Activated CD4-positive, alpha-beta T cell treated with anti-CD3 and anti-CD28 coated beads, Interleukin-2, Interleukin-4, amounts not matched to agents 100 ng/mL and 50 ng/mL, durations not matched to agents 16 hours and 8 hours (primary cell): ENCODE results near the gene AXIN1.
"Not testable (repeated sequence)": the region's sequence is repeated elsewhere in the genome, so short reads cannot be mapped to it uniquely, and the experiment has no call there.

ENCODE experiments used
- DNase-seq: peaks from one replicate; pipeline ENCODE4 v3.0.0-alpha.2; 2020; ENCODE audit warnings: low spot score

AXIN1 gene, protein sequence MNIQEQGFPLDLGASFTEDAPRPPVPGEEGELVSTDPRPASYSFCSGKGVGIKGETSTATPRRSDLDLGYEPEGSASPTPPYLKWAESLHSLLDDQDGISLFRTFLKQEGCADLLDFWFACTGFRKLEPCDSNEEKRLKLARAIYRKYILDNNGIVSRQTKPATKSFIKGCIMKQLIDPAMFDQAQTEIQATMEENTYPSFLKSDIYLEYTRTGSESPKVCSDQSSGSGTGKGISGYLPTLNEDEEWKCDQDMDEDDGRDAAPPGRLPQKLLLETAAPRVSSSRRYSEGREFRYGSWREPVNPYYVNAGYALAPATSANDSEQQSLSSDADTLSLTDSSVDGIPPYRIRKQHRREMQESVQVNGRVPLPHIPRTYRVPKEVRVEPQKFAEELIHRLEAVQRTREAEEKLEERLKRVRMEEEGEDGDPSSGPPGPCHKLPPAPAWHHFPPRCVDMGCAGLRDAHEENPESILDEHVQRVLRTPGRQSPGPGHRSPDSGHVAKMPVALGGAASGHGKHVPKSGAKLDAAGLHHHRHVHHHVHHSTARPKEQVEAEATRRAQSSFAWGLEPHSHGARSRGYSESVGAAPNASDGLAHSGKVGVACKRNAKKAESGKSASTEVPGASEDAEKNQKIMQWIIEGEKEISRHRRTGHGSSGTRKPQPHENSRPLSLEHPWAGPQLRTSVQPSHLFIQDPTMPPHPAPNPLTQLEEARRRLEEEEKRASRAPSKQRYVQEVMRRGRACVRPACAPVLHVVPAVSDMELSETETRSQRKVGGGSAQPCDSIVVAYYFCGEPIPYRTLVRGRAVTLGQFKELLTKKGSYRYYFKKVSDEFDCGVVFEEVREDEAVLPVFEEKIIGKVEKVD

DNA sequence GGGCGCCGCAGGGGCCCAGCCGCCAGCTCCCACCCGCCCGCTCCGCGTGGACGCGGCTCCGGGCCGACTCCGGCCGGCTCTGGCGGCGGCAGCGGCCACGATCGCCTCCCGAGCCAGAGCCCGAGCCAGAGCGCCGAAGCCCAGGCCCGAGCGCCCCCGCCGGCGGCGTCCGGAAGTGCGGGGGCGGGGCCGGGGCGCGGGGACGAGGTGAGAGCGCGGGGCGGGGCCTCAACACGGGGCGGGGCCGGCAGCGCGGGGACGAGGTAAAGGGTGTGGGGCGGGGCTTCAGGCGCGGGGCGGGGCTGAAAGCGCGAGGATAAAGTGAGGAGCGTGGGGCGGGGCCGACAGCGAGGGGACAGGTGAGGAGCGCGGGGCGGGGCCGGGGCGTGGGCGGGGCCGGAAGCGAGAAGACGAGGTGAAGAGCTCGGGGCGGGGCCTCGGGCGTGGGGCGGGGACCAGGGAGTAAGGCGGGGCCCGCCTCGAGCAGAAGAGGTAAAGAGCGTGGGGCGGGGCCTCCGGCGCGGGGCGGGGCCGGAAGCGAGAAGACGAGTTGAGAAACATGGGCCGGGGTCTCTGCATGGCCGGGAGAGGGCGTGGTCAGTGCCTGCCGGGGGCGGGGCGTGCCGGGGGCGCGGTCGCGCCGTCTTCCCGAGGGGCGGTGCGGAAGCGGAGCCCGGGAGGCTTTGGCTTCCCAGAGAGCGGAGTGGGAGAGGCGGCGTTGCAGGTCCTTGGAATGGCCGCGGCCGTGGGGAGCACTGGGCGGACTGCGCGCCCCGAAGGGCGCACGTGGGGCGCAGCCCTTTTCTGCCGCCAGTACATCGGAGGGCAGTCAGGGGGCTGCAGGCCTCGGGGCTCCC, at the start of gene AXIN1:
Gene AXIN1, minus strand, starts transcription at position 177 of the 857 bp plus-strand sequence. CDS start 5,698 bp downstream, outside the sequence.
- peak; percentile 99 for DNase-seq

GRCh38 chr16:401468-402348, 49.2 kb upstream of the AXIN1 start, which contains the start of gene DECR2:
DECR2 (plus strand) TSS chr16:401885; CDS start chr16:401964, 79 bp downstream.
- DNase-seq: peak; percentile 97

- no peak for DNase-seq
Measured at GRCh38 chr16:400061-400591, 47.6 kb upstream of the AXIN1 start.

DNA sequence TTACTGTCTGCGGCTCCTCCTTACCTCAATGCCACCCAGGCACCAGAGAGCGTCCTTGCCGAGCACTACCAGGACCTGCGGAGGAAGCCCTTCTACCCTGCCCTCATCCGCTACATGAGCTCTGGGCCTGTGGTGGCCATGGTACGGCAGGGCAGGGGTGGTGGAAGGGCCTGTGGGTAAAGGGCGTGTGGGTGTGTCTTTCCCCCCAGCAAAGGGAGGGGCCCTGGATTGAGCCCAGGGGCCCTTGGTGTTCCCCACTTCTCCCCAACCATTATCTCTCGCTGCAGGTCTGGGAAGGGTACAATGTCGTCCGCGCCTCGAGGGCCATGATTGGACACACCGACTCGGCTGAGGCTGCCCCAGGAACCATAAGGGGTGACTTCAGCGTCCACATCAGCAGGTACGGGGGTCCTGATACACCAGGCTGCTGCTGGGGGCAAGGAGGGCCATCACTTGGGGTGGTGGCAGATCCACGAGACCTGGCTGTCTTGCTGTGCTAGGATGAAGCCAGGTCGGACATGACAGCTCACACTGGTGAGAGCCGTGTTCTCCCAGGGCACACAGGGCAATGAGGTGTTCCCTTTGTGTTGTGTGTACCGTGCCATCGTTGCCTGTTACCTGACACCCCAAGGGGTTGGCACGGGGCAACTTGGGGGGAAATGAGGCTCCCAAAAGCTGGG, 47.0 kb upstream of the AXIN1 start:
- no peak for DNase-seq

DNA sequence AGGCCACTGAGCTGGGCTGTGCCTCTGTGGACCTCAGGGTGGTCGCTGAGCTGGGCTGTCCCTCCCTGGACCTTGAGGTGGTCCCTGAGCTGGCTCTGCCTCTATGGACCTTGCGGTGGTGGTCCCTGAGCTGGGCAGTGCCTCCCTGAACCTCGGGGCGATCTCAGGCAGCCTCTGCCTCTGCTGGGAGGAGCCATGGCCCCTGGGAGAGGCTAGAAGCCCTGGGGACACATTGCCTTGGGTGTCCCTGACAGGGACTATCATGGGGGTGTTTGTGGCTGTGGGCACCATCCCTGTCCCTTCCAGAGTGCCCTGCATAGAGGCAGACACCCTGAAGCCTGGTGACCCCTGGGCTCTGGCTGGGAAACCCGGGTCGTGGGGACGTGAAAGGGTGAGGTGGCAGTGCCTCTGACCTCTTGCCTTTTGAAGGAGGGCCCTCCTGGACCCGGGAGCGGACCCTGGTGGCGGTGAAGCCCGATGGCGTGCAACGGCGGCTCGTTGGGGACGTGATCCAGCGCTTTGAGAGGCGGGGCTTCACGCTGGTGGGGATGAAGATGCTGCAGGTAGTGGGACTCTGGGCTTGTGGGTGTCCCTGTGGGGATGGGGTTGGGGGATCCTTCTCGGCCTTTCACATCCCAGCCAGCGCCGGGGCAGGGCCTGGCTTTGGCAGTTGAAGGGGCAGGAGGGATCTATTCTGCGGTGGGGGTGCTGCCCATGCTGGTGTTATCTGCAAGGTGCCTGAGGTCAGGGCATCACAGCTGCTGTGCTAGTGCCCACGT, 46.2 kb upstream of the AXIN1 start:
- DNase-seq: no peak

GRCh38 chr16:397736-398332, 45.3 kb upstream of the AXIN1 start:
- DNase-seq: no peak

GRCh38 chr16:397135-397661, 44.7 kb upstream of the AXIN1 start, which contains the start of gene NME4:
NME4 (plus strand) TSS chr16:397199; CDS start chr16:397223, 24 bp downstream.
- no peak for DNase-seq

- no peak for DNase-seq
Measured at GRCh38 chr16:396605-397004, 44.1 kb upstream of the AXIN1 start.

DNA sequence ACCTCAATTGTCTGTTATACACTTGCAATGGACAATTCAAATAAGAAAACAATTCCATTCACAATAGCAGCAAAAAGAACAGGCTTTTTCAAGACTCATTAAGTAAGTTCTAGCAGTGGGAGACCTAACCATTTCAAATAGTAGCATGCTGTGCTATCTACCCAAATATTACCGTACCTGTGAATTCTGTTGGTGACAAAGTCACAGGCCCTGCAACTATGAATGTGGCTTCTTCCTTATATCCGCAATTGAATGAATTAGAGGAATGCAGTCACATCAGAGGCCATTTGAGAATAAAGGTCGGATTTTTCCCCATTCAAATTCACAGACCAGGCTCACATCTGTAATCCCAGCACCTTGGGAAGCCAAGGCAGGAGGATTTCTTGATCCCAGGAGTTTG, 43.7 kb upstream of the AXIN1 start:
- DNase-seq: no peak

DNA sequence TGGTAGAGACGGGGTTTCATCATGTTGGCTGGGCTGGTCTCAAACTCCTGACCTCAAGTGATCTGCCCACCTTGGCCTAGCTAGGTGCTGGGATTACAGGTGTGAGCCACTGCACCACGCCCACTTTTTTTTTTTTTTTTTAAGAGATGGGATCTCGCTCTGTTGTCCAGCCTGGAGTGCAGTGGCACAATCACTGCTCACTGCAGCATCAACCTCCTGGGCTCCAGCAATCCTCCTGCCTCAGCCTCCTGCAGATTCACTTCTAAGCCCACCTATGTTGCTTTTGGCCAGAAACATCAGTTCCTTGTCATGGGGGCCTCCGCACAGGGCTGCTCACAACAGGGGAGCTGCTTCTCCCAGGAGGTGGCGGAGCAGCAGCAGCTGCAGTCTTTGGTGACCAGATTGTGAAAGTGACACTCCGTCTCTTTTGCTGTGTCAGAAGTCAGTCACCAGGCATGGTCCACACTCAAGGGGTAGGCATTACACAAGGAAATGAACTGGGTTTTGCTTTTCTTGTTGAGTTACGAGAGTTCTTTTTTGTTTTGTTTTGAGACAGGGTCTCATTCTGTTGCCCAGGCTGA, 40.0 kb upstream of the AXIN1 start:
- DNase-seq: no peak

DNA sequence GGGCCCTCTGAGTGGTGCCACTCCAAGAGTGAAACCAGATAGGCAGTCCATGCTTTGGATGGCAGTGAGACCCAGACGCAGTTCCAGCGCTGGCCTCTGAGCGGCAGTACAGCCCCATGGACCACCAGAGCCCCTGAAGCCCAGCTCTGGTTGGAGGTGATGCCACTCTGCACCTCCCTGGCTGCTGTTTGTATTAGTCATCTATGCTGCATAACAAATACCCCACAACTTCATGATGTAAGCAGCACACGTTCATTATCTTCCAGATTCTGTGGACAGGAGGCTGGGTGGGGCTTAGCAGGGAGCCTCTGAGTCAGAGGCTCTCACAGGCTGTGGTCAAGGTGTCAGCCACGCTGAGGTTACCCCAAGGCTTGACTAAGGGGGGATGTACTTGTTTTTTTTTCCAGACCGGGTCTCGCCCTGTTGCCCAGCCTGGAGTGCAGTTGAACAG, 39.4 kb upstream of the AXIN1 start:
- DNase-seq: peak; percentile 82

DNA sequence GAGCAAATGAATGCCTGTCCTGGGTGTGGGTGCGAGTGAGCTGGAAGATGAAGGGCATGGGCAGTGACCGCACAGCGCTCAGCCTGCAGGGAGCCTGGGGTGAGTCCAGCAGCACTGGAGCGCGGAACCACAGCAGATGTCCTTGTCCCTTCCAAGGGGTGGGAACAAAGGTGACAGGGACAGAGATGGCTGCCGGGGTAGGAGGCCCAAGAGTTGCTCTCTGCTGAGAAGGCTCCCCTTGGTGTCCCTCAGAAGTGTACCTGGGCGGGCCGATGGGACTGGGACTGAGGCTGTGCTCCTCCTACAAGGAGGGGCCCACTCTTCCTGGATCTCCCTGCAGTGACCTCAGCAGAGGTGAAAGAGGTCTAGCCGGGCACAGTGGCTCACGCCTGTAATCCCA, 36.8 kb upstream of the AXIN1 start:
- DNase-seq: no peak

- DNase-seq: not testable (repeated sequence)
Measured at GRCh38 chr16:387761-388666, 35.5 kb upstream of the AXIN1 start.

DNA sequence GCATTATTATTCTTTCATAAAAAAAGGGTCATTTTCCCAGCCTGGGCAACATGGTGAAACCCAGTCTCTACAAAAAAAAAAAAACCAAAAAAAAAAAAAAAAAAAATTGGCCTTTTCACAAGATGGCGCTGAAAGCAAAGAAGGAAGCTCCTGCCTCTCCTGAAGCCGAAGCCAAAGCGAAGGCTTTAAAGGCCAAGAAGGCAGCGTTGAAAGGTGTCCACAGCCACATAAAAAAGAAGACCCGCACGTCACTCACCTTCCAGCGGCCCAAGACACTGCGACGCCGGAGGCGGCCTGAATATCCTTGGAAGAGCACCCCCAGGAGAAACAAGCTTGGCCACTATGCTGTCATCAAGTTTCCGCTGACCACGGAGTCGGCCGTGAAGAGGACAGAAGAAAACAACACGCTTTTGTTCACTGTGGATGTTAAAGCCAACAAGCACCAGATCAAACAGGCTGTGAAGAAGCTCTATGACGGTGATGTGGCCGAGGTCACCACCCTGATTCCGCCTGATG, 34.2 kb upstream of the AXIN1 start:
- DNase-seq: no peak

DNA sequence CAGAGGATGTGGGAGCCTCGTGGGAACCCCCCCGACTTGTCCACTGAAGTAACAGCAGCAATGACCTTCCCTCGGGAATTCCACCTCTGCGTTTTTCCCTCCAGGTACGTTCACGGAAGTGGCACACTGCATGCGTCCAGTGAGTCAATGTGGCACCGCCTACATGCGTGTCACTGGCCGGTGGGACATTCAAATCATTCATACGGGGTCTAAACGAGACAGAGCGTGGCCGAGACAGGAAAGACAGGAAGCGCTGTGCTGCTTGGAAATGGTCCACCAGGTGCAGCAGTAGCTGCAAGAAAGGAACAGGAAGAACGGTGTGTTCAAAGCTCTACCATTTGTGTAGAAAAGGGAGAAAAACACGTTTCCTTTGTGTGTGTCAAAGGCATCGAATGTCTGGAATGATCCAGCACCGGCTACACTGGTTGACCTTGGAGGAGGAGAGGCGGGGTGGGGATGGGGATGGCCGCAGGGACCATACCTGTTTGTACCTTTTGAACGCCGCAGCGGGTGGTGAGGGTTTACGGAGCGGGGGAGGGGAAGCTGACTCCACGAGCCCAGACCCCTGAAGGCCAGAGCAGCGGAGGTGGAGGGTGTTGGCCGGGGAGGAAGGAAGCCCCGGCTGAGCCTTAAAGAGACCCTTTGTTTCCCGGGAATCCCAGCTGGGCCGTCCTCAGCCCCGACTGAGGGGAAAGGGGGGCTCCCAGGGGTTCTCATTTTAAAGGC, 31.0 kb upstream of the AXIN1 start:
- no peak for DNase-seq
